HepG2 (cell line): ENCODE data around the gene MED9. TPM values are rescaled to one million over a fixed set of nuclear protein-coding genes. Genes with fewer than 3 reads are reported as not detected.
A peak's percentile ranks its signal among the peaks of the same experiment; 100 is the strongest.

ENCODE experiments used
- AKAP8 ChIP-seq: sonication (generic); formaldehyde crosslinking; IDR thresholded peaks from 2 replicates; pipeline ENCODE4 v1.5.1; 2020; ENCODE audit warnings: mild to moderate bottlenecking, missing genetic modification reagents
- ARNT2 ChIP-seq: sonication (generic); formaldehyde crosslinking; IDR thresholded peaks from 2 replicates; pipeline ENCODE4 v1.8.0; 2022; ENCODE audit warnings: mild to moderate bottlenecking, low read depth, missing genetic modification reagents, moderate library complexity
- ASH2L ChIP-seq: fragments of 300-600, 200-600 bp; sonication (generic); IDR thresholded peaks from 2 replicates; pipeline ENCODE4 v1.7.0; 2017; ENCODE audit warnings: low read depth, mild to moderate bottlenecking, moderate library complexity, mixed read lengths, low read length; ENCODE audit not compliant: insufficient read length
- CCAR2 ChIP-seq: fragments of 200-400 bp; formaldehyde crosslinking; optimal IDR thresholded peaks from 2 replicates; pipeline ENCODE3; 2018; ENCODE audit warnings: low read depth, mild to moderate bottlenecking, low read length, moderate library complexity
- CCDC6 ChIP-seq: sonication (generic); formaldehyde crosslinking; IDR thresholded peaks from 2 replicates; pipeline ENCODE4 v1.8.1; 2022; ENCODE audit warnings: mild to moderate bottlenecking, missing genetic modification reagents, moderate library complexity
- CENPX ChIP-seq: sonication (generic); formaldehyde crosslinking; IDR thresholded peaks from 2 replicates; pipeline ENCODE4 v1.9.0; 2021; ENCODE audit warnings: mild to moderate bottlenecking, missing genetic modification reagents, moderate library complexity
- GATA4 ChIP-seq: sonication (generic); IDR thresholded peaks from 2 replicates; pipeline ENCODE4 v1.6.1; 2016; ENCODE audit warnings: antibody characterized with exemption, low read depth, borderline replicate concordance
- HHEX ChIP-seq: IDR thresholded peaks from 2 replicates; pipeline ENCODE4 v1.6.1; 2016; ENCODE audit warnings: control low read depth
- MIXL1 ChIP-seq: IDR thresholded peaks from 2 replicates; pipeline ENCODE4 v1.6.1; 2016
- NCOA5 ChIP-seq: sonication (generic); formaldehyde crosslinking; IDR thresholded peaks from 2 replicates; pipeline ENCODE4 v1.4.0; 2020; ENCODE audit warnings: missing genetic modification reagents
- NFE2L1 ChIP-seq: sonication (generic); formaldehyde crosslinking; IDR thresholded peaks from 2 replicates; pipeline ENCODE4 v1.4.0; 2020; ENCODE audit warnings: missing genetic modification reagents, mild to moderate bottlenecking, borderline replicate concordance
- POLR2AphosphoS2 ChIP-seq: IDR thresholded peaks from 2 replicates; pipeline ENCODE4 v1.6.1; 2011; ENCODE audit warnings: low read depth, low read length, improper control_type of control experiment
- RAD21 ChIP-seq: fragments of 450-650 bp; formaldehyde crosslinking; IDR thresholded peaks from 2 replicates; pipeline ENCODE4 v1.5.0; 2020; ENCODE audit warnings: mild to moderate bottlenecking
- RARA ChIP-seq: IDR thresholded peaks from 2 replicates; pipeline ENCODE4 v1.6.1; 2016; ENCODE audit warnings: missing genetic modification reagents, missing compliant biosample characterization
- SKI ChIP-seq: fragments of 450-650 bp; IDR thresholded peaks from one replicate; pipeline ENCODE4 v1.6.1; 2018; ENCODE audit warnings: mild to moderate bottlenecking; ENCODE audit not compliant: partially characterized antibody
- TBL1XR1 ChIP-seq: fragments of 150-350 bp; IDR thresholded peaks from 2 replicates; pipeline ENCODE4 v1.6.1; 2014; ENCODE audit warnings: borderline replicate concordance, low read length; ENCODE audit not compliant: partially characterized antibody
- TCF12 ChIP-seq, 2 experiments: fragments of 450-650 bp in 1 of 2; sonication (generic) in 1 of 2; formaldehyde crosslinking in 1 of 2; IDR thresholded peaks; 2 replicates each; pipeline versions ENCODE4 v1.6.1 to v1.8.0; 2017 to 2022; ENCODE audit warnings: antibody characterized with exemption in 1 of 2, mild to moderate bottlenecking in 1 of 2, missing genetic modification reagents in 1 of 2, moderate library complexity in 1 of 2
- ZC3H13 ChIP-seq: sonication (generic); formaldehyde crosslinking; IDR thresholded peaks from 2 replicates; pipeline ENCODE4 v1.8.1; 2023; ENCODE audit warnings: mild to moderate bottlenecking, missing genetic modification reagents, moderate library complexity
- ZNF333 ChIP-seq: sonication (generic); formaldehyde crosslinking; IDR thresholded peaks from 2 replicates; pipeline ENCODE4 v1.4.0; 2020; ENCODE audit warnings: mild to moderate bottlenecking, missing genetic modification reagents, borderline replicate concordance
- ZNF460 ChIP-seq: sonication (generic); formaldehyde crosslinking; IDR thresholded peaks from 2 replicates; pipeline ENCODE4 v1.5.1; 2020; ENCODE audit warnings: missing genetic modification reagents, mild to moderate bottlenecking, borderline replicate concordance
- ZNF550 ChIP-seq: sonication (generic); formaldehyde crosslinking; IDR thresholded peaks from 2 replicates; pipeline ENCODE4 v1.4.0; 2020; ENCODE audit warnings: mild to moderate bottlenecking, missing genetic modification reagents, borderline replicate concordance
- ZNF792 ChIP-seq: IDR thresholded peaks from 2 replicates; pipeline ENCODE4 v1.6.1; 2016
- polyA plus RNA-seq, 8 experiments: library from polyadenylated mRNA; depleted of rRNA in 3 of 8; stranded (reverse) in 7 of 8; unstranded in 1 of 8; fragments of >200 nt; fragmentation: Illumina TruSeq in 4 of 8; extraction: Trizol in 4 of 8; gene quantifications; 2 replicates each; pipeline versions ENCODE4 v1.2.1 to v1.2.3, GENCODE V29; 2011 to 2016; ENCODE audit warnings: low read depth in 4 of 8, missing spikeins in 1 of 8, mixed read lengths in 1 of 8; ENCODE audit not compliant: insufficient read depth in 1 of 8
- total RNA-seq, 5 experiments: library from RNA; depleted of rRNA; stranded (reverse); fragments of >200 nt; fragmentation: Illumina TruSeq; extraction: Trizol; gene quantifications; 2 replicates each; pipeline ENCODE4 v1.2.3, GENCODE V29; 2016; ENCODE audit warnings: low read depth in 1 of 5
- TF ChIP-seq, protein P1 (sequence below): IDR thresholded peaks from 2 replicates; pipeline ENCODE4 v1.6.1; 2016; ENCODE audit warnings: low read depth, control low read depth
- TF ChIP-seq, protein P2 (sequence below), 2 experiments: sonication (generic) in 1 of 2; formaldehyde crosslinking in 1 of 2; IDR thresholded peaks; 2 replicates each; pipeline versions ENCODE4 v1.5.1 to v1.6.1; 2011 to 2020; ENCODE audit warnings: borderline replicate concordance in 1 of 2, low read depth in 1 of 2, low read length in 1 of 2, mild to moderate bottlenecking in 1 of 2, missing genetic modification reagents in 1 of 2, moderate library complexity in 1 of 2
- TF ChIP-seq, protein P3 (sequence below): sonication (generic); formaldehyde crosslinking; IDR thresholded peaks from 2 replicates; pipeline ENCODE4 v1.4.0; 2020; ENCODE audit warnings: missing genetic modification reagents

Gene MED9
- total and polyA plus RNA-seq, 2 of the 13 experiments (the other 11 are each of a cell fraction or from before 2014, with no cell fraction given) = 11.9 to 15.1 TPM

DNA sequence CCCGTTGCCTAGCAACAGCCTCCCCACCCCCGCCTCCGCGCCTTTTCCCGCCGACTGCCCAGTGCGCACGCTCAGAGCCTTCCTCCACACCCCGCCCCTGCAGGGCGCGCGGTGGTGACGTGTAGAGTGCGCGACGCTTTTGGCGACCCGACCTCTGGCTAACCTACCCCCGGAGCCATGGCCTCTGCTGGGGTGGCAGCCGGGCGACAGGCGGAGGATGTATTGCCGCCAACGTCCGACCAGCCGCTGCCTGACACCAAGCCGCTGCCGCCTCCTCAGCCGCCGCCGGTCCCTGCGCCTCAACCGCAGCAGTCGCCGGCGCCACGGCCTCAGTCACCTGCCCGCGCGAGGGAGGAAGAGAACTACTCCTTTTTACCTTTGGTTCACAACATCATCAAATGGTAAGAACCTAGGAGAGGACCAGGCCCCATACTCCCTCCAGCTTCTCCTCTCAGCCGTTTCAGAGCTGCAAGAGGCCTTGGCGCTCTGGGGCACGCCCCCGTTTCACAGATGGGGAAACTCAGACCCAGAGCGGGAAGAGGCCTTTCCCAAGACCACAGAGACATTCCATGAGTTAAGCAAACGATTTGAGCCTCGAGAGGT is at the start of gene MED9 (continued):
- TF ChIP-seq ZNF550 (CRISPR knock-in tag) = 0 out of 2 replicates have a peak, but pooled peaks have one; percentile 67
- TF ChIP-seq ZNF792 = no peak; the same call in 1 of the 2 replicates
- TF ChIP-seq RARA (CRISPR knock-in tag) = peak; percentile 87
- 0 out of 2 replicates have a peak, but pooled peaks have one; percentile 32 for TF ChIP-seq MIXL1 (CRISPR knock-in tag)
- TF ChIP-seq, protein P1, sequence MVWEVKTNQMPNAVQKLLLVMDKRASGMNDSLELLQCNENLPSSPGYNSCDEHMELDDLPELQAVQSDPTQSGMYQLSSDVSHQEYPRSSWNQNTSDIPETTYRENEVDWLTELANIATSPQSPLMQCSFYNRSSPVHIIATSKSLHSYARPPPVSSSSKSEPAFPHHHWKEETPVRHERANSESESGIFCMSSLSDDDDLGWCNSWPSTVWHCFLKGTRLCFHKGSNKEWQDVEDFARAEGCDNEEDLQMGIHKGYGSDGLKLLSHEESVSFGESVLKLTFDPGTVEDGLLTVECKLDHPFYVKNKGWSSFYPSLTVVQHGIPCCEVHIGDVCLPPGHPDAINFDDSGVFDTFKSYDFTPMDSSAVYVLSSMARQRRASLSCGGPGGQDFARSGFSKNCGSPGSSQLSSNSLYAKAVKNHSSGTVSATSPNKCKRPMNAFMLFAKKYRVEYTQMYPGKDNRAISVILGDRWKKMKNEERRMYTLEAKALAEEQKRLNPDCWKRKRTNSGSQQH = 0 out of 2 replicates have a peak, but pooled peaks have one; percentile 78
- TF ChIP-seq, protein P2, sequence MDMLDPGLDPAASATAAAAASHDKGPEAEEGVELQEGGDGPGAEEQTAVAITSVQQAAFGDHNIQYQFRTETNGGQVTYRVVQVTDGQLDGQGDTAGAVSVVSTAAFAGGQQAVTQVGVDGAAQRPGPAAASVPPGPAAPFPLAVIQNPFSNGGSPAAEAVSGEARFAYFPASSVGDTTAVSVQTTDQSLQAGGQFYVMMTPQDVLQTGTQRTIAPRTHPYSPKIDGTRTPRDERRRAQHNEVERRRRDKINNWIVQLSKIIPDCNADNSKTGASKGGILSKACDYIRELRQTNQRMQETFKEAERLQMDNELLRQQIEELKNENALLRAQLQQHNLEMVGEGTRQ (IDR thresholded peaks at IDR 0.05; ENCODE audit: low read depth, low read length) = no peak
- TF ChIP-seq, protein P2 (CRISPR knock-in tag; IDR thresholded peaks at IDR 0.05; ENCODE audit: borderline replicate concordance) = peak; percentile 51; the same call in 1 of the 2 replicates
- no peak for TF ChIP-seq SKI
- peak; percentile 93 for TF ChIP-seq ASH2L
- no peak for TF ChIP-seq CENPX
- TF ChIP-seq NCOA5 (CRISPR knock-in tag) = no peak
- TF ChIP-seq TCF12 (IDR thresholded peaks at IDR 0.05) = no peak
- TF ChIP-seq TCF12 (CRISPR knock-in tag; IDR thresholded peaks at IDR 0.05) = no peak
- TF ChIP-seq ZC3H13 (CRISPR knock-in tag) = 0 out of 2 replicates have a peak, but pooled peaks have one; percentile 39
- no peak for TF ChIP-seq CCAR2
- TF ChIP-seq GATA4 = no peak
- no peak for TF ChIP-seq AKAP8
- TF ChIP-seq ARNT2 (CRISPR knock-in tag) = 0 out of 2 replicates have a peak, but pooled peaks have one; percentile 36
- no peak for TF ChIP-seq NFE2L1 (CRISPR knock-in tag)
- TF ChIP-seq POLR2AphosphoS2 = no peak
- TF ChIP-seq, protein P3, sequence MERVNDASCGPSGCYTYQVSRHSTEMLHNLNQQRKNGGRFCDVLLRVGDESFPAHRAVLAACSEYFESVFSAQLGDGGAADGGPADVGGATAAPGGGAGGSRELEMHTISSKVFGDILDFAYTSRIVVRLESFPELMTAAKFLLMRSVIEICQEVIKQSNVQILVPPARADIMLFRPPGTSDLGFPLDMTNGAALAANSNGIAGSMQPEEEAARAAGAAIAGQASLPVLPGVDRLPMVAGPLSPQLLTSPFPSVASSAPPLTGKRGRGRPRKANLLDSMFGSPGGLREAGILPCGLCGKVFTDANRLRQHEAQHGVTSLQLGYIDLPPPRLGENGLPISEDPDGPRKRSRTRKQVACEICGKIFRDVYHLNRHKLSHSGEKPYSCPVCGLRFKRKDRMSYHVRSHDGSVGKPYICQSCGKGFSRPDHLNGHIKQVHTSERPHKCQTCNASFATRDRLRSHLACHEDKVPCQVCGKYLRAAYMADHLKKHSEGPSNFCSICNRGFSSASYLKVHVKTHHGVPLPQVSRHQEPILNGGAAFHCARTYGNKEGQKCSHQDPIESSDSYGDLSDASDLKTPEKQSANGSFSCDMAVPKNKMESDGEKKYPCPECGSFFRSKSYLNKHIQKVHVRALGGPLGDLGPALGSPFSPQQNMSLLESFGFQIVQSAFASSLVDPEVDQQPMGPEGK (CRISPR knock-in tag) = peak; percentile 62
- 0 out of 2 replicates have a peak, but pooled peaks have one; percentile 42 for TF ChIP-seq ZNF333 (CRISPR knock-in tag)
- TF ChIP-seq TBL1XR1 = no peak
- TF ChIP-seq HHEX (CRISPR knock-in tag) = no peak
- TF ChIP-seq ZNF460 = no peak
- peak; percentile 53 for TF ChIP-seq RAD21 (CRISPR knock-in tag)
- no peak for TF ChIP-seq CCDC6
